K562 (cell line): ENCODE results near the gene PGS1. TPM values are rescaled to one million over a fixed set of nuclear protein-coding genes. Genes with fewer than 3 reads are reported as not detected.

Experiments
- ATAC-seq: fragments of 200-7000 bp; cut with Tn5 transposase; 3 replicates; pipeline ENCODE4 v1.9.1; 2020; ENCODE audit warnings: moderate library complexity
- BruUV-seq: library from RNA; stranded (reverse); fragments of 400-500 nt; replicated peaks from 2 replicates; lab custom pipeline; 2021; lab: Mats Ljungman, UMichigan
- CTCF ChIA-PET: fragments of 300-600 bp; formaldehyde crosslinking; extraction: SDS; loops from one replicate; lab custom pipeline; 2021; ENCODE audit warnings: low intra/inter-chr PET ratio; lab: Yijun Ruan, JAX
- POLR2A ChIA-PET: fragments of 300-600, 350-650 bp; sonication (Branson Sonifier 250); formaldehyde crosslinking; extraction: SDS; loops from one replicate; lab custom pipeline; 2021; ENCODE audit warnings: antibody characterized with exemption, inconsistent platforms; lab: Yijun Ruan, JAX
- DNase-seq, 4 experiments: peaks; one replicate each; pipeline versions ENCODE4 v3.0.0 to v3.0.0-alpha.2; 2011 to 2018; ENCODE audit warnings: low spot score in 3 of 4, mixed read lengths in 3 of 4; ENCODE audit errors: extremely low read depth in 1 of 4
- FAIRE-seq: peaks from 2 replicates; lab custom pipeline; 2011; peaks lifted over from hg19 to GRCh38; lab: Jason Lieb, UNC
- H2AFZ ChIP-seq: 2 replicates; pipeline ENCODE4 v1.6.0; 2011; ENCODE audit warnings: low read depth, low read length, control low read depth, inconsistent platforms
- H3K27ac ChIP-seq: fragments of 200-600 bp; 3 replicates; pipeline ENCODE4 v1.8.0; 2011; ENCODE audit warnings: low read depth, mild to moderate bottlenecking, control low read depth, inconsistent platforms, low read length, moderate library complexity, mixed read lengths; ENCODE audit errors: extremely low read depth
- H3K27me3 ChIP-seq, 2 experiments: fragments of 300-600 bp in 1 of 2; 2 replicates in 1 of 2; 3 replicates in 1 of 2; pipeline versions ENCODE4 v1.6.0 to v1.8.0; 2011; ENCODE audit warnings: inconsistent platforms in 2 of 2, low read length in 2 of 2, mild to moderate bottlenecking in 1 of 2, mixed read lengths in 1 of 2, moderate library complexity in 1 of 2; ENCODE audit not compliant: control insufficient read depth in 2 of 2, insufficient read depth in 2 of 2
- H3K36me3 ChIP-seq: fragments of 300-600 bp; 3 replicates; pipeline ENCODE4 v1.8.0; 2011; ENCODE audit warnings: mild to moderate bottlenecking, low read length, inconsistent platforms; ENCODE audit not compliant: control insufficient read depth, insufficient read depth
- H3K4me1 ChIP-seq, 2 experiments: fragments of 200-600 bp in 1 of 2; replicated peaks in 1 of 2; 2 replicates in 1 of 2; 3 replicates in 1 of 2; pipeline versions ENCODE4 v1.5.1 to v1.8.0; 2011; ENCODE audit warnings: inconsistent platforms in 2 of 2, low read length in 2 of 2, mild to moderate bottlenecking in 1 of 2, mixed read lengths in 1 of 2, moderate library complexity in 1 of 2; ENCODE audit not compliant: control insufficient read depth in 2 of 2, insufficient read depth in 2 of 2
- H3K4me2 ChIP-seq: 2 replicates; pipeline ENCODE4 v1.6.1; 2011; ENCODE audit warnings: low read length, control low read depth, inconsistent platforms, mixed read lengths; ENCODE audit not compliant: insufficient read depth
- H3K4me3 ChIP-seq: fragments of 200-600 bp; sonication (generic), shearing (Covaris generic); 2 replicates; pipeline ENCODE4 v1.5.1; 2016; ENCODE audit warnings: control low read depth, inconsistent platforms
- H3K79me2 ChIP-seq: fragments of 200-600 bp; 3 replicates; pipeline ENCODE4 v1.8.0; 2011; ENCODE audit warnings: low read length, inconsistent platforms; ENCODE audit not compliant: control insufficient read depth, insufficient read depth
- H3K9ac ChIP-seq, 2 experiments: 2 replicates each; pipeline versions ENCODE4 v1.6.0 to v1.6.1; 2011; ENCODE audit warnings: low read depth in 2 of 2, low read length in 2 of 2, control low read depth in 1 of 2, inconsistent platforms in 1 of 2, mild to moderate bottlenecking in 1 of 2, mixed read lengths in 1 of 2; ENCODE audit not compliant: insufficient read depth in 1 of 2
- H3K9me1 ChIP-seq: one replicate; pipeline ENCODE4 v1.6.0; 2011; ENCODE audit warnings: inconsistent platforms, mild to moderate bottlenecking, low read length, moderate library complexity; ENCODE audit not compliant: control insufficient read depth, insufficient read depth
- H3K9me3 ChIP-seq: replicated peaks from 2 replicates; pipeline ENCODE4 v1.5.1; 2011; ENCODE audit warnings: low read depth, low read length, inconsistent platforms; ENCODE audit not compliant: control insufficient read depth, insufficient read depth
- H4K20me1 ChIP-seq: replicated peaks from 2 replicates; pipeline ENCODE4 v1.6.1; 2011; ENCODE audit warnings: low read length, inconsistent platforms, mixed read lengths; ENCODE audit not compliant: control insufficient read depth, insufficient read depth
- ARID2 ChIP-seq: fragments of 450-650 bp; IDR thresholded peaks from 2 replicates; pipeline ENCODE4 v1.6.1; 2017; ENCODE audit warnings: antibody characterized with exemption, mild to moderate bottlenecking
- ATF1 ChIP-seq, 2 experiments: fragments of 450-650 bp in 1 of 2; IDR thresholded peaks; 2 replicates each; pipeline ENCODE4 v1.6.1; 2016; ENCODE audit warnings: missing compliant biosample characterization in 1 of 2, missing genetic modification characterization in 1 of 2
- CTCF ChIP-seq, 3 experiments: IDR thresholded peaks in 2 of 3; conservative IDR thresholded peaks in 1 of 3; 2 replicates each; pipeline ENCODE4 v1.5.1; 2011 to 2012; ENCODE audit warnings: low read length in 3 of 3, mild to moderate bottlenecking in 3 of 3, control low read depth in 2 of 3, improper control_type of control experiment in 1 of 3, inconsistent platforms in 1 of 3, low read depth in 1 of 3, mixed read lengths in 1 of 3, moderate library complexity in 1 of 3; ENCODE audit not compliant: insufficient read depth in 2 of 3
- ELK1 ChIP-seq: sonication (generic); formaldehyde crosslinking; IDR thresholded peaks from 2 replicates; pipeline ENCODE4 v1.8.1; 2022; ENCODE audit warnings: missing genetic modification reagents
- KAT7 ChIP-seq: sonication (generic); formaldehyde crosslinking; IDR thresholded peaks from 2 replicates; pipeline ENCODE4 v1.8.0; 2022; ENCODE audit warnings: missing genetic modification reagents, mild to moderate bottlenecking, borderline replicate concordance
- RAD21 ChIP-seq, 2 experiments: fragments of 250-450 bp in 1 of 2; fragments of 450-650 bp in 1 of 2; sonication (Bioruptor Pico) in 1 of 2; formaldehyde crosslinking in 1 of 2; IDR thresholded peaks in 1 of 2; conservative IDR thresholded peaks in 1 of 2; 2 replicates each; pipeline versions ENCODE4 v1.4.0 to v1.8.0; 2020 to 2022; ENCODE audit warnings: mild to moderate bottlenecking in 2 of 2, moderate library complexity in 1 of 2
- SAFB ChIP-seq: fragments of 200-400 bp; formaldehyde crosslinking; IDR thresholded peaks from 2 replicates; pipeline ENCODE4 v1.6.1; 2017; ENCODE audit warnings: low read depth, low read length, borderline replicate concordance
- ZMIZ1 ChIP-seq, 2 experiments: fragments of 150-350 bp in 1 of 2; IDR thresholded peaks; 2 replicates each; pipeline ENCODE4 v1.6.1; 2012 to 2016; ENCODE audit warnings: low read depth in 2 of 2, low read length in 2 of 2, mild to moderate bottlenecking in 1 of 2, moderate library complexity in 1 of 2
- ZNF263 ChIP-seq: sonication (generic); formaldehyde crosslinking; IDR thresholded peaks from 2 replicates; pipeline ENCODE4 v1.8.0; 2022; ENCODE audit warnings: mild to moderate bottlenecking, missing genetic modification reagents, borderline replicate concordance
- WGBS: fragments of 100-300 bp; shearing (Covaris generic); methylation state at CpG from one replicate; pipeline ENCODE4 v1.1.6; 2016; ENCODE audit warnings: low coverage, mixed read lengths; ENCODE audit not compliant: insufficient coverage; ENCODE audit errors: missing lambda C conversion rate; 5-methylcytosine and 5-hydroxymethylcytosine counted together
- in situ Hi-C: fragments of 300-500 bp; cut with MboI; formaldehyde crosslinking; loops from 4 replicates; pipeline ENCODE4 v1.15.0; 2018; ENCODE audit warnings: inconsistent platforms, mixed read lengths
- intact Hi-C: fragments of 100-400 bp; cut with micrococcal nuclease; formaldehyde crosslinking; loops from 2 replicates; pipeline ENCODE4 v1.14.2; 2022
- polyA plus RNA-seq, 8 experiments: library from polyadenylated mRNA; depleted of rRNA in 4 of 8; stranded (reverse) in 5 of 8; unstranded in 3 of 8; fragments of >200 nt; fragmentation: Nextera tagmentation in 2 of 8; fragmentation: Illumina TruSeq in 1 of 8; extraction: Ambion mirVana in 2 of 8; extraction: Trizol in 1 of 8; gene quantifications; 2 replicates each; pipeline versions ENCODE4 v1.2.1 to v1.2.3, GENCODE V29; 2011 to 2014; ENCODE audit warnings: inconsistent platforms in 1 of 8, missing spikeins in 1 of 8
- total RNA-seq, 7 experiments: library from RNA; depleted of rRNA in 6 of 7; stranded (reverse); fragments of >200 nt in 6 of 7; fragmentation: Illumina TruSeq in 2 of 7; extraction: Trizol in 2 of 7; gene quantifications; 2 replicates each; pipeline versions ENCODE4 v1.2.1 to v1.2.3, GENCODE V29; 2011 to 2021; ENCODE audit warnings: low replicate concordance in 1 of 7

Gene PGS1
- total and polyA plus RNA-seq, 9 of the 15 experiments (the other 6 are each of a cell fraction or from before 2014, with no cell fraction given), result 1.3 to 39.4 (median 22.3) TPM

GRCh38 chr17:78421534-78422266 lies 43.3 kb downstream of the PGS1 start:
- POLR2A ChIA-PET, result interaction anchor here (0.6 to 1.6 kb wide), 8 partner anchors 11 to 545 kb away, joined by 3 to 6 read pairs (median 4); no protein-coding TSS in a partner anchor
- Histone ChIP-seq H4K20me1 (no peaks in the 10 kb centered on the region), H3K4me1 (peaks cover 12 to 28% of the 10 kb centered on the region in 2 experiments), H3K4me2 (peak overlapping the region; percentile 39; the same call in 1 of the 2 replicates), H3K27me3 (no peaks in the 10 kb centered on the region), H3K9me3 (no peaks in the 10 kb centered on the region), H3K79me2 (no peaks in the 10 kb centered on the region), H3K36me3 (peaks cover 82% of the 10 kb centered on the region), H3K4me3 (no peak overlapping the region), H2AFZ (no peak overlapping the region; the same call in 1 of the 2 replicates), H3K9ac (peak overlapping the region in 1 of 2 experiments; percentile 82; a peak in 2 of 4 replicates), H3K27ac (0 out of 3 replicates have a peak overlapping the region, but pooled peaks have one; percentile 39), H3K9me1 (no peaks in the 10 kb centered on the region)
- ATAC-seq (peak; percentile 97), DNase-seq (peak; percentile 86 to 95 (median 92)), FAIRE-seq (peak; percentile 97)
- no TSS peak for BruUV-seq
- in situ Hi-C loops, result no loop called here
- intact Hi-C loops, result loop anchor here (1.0 to 2.0 kb wide), 3 partner anchors 61 to 169 kb away; partner anchors contain the start of gene SOCS3
- CTCF ChIA-PET, result interaction anchor here (0.9 to 2.3 kb wide), 6 partner anchors 61 to 402 kb away, joined by 3 to 37 read pairs (median 9); partner anchors contain the start of gene SOCS3
- 19% methylated on average over 24 of the region's 24 CpGs for WGBS
- TF ChIP-seq KAT7 (peak; percentile 65; the same call in 1 of the 2 replicates), ELK1 (CRISPR knock-in tag) (no peak), RAD21 (CRISPR knock-in tag; conservative IDR thresholded peaks at IDR 0.05 in 1 of 2, IDR thresholded peaks at IDR 0.05 in 1 of 2) (peak; percentile 93 to 96), ZNF263 (CRISPR knock-in tag) (peak; percentile 70; the same call in 1 of the 2 replicates), SAFB (no peak), ATF1 (CRISPR knock-in tag; IDR thresholded peaks at IDR 0.05) (no peak), ATF1 (tag; IDR thresholded peaks at IDR 0.05) (peak; percentile 53; the same call in 1 of the 2 replicates), ARID2 (peak; percentile 63; the same call in 1 of the 2 replicates), CTCF (IDR thresholded peaks at IDR 0.05 in 2 of 3, conservative IDR thresholded peaks at IDR 0.05 in 1 of 3; ENCODE audit: insufficient read depth in 2 of 3, low read depth in 1 of 3, low read length in 3 of 3) (peak; percentile 98 to 100 (median 99)), ZMIZ1 (IDR thresholded peaks at IDR 0.05; ENCODE audit: low read depth in 2 of 2, low read length in 2 of 2) (0 out of 4 replicates have a peak, but pooled peaks of 1 of the 2 experiments have one; percentile 57)
